Naive thymus-derived CD4-positive, alpha-beta T cell (primary cell): ENCODE results near the gene BPHL. TPM values are rescaled to one million over a fixed set of nuclear protein-coding genes. Genes with fewer than 3 reads are reported as not detected.
A peak's percentile ranks its signal among the peaks of the same experiment; 100 is the strongest.

Source experiments
- ATAC-seq: fragments of 150-1000 bp; cut with Tn5 transposase; 2 replicates; pipeline ENCODE4 v1.10.0; 2021; ENCODE audit warnings: mild to moderate bottlenecking, moderate library complexity
- CTCF ChIA-PET: fragments of 350-600 bp; sonication (Branson Sonifier 250); formaldehyde crosslinking; loops from one replicate; lab custom pipeline; 2021; ENCODE audit warnings: antibody characterized with exemption; lab: Charles Lee
- POLR2A ChIA-PET: fragments of 350-600 bp; sonication (Branson Sonifier 250); formaldehyde crosslinking; loops from one replicate; lab custom pipeline; 2021; ENCODE audit warnings: antibody characterized with exemption, inconsistent platforms; lab: Charles Lee
- DNase-seq, 9 donors: peaks; one replicate each; pipeline versions ENCODE4 v3.0.0 to v3.0.0-alpha.2; 2020 to 2022; ENCODE audit warnings: mixed read lengths in 1 of 9
- H3K27ac ChIP-seq: one replicate; pipeline ENCODE4 v1.7.0; 2013; ENCODE audit warnings: mild to moderate bottlenecking, low read depth, low read length, moderate library complexity
- H3K27me3 ChIP-seq, 2 donors: one replicate each; pipeline ENCODE4 v1.7.0; 2013; ENCODE audit warnings: low read length in 2 of 2, mild to moderate bottlenecking in 2 of 2, moderate library complexity in 2 of 2; ENCODE audit not compliant: control insufficient read depth in 2 of 2, insufficient read depth in 2 of 2
- H3K36me3 ChIP-seq, 3 experiments: 1 replicate in 2 of 3; 2 replicates in 1 of 3; pipeline ENCODE4 v1.7.0; 2013; ENCODE audit warnings: low read length in 3 of 3, mild to moderate bottlenecking in 3 of 3, moderate library complexity in 1 of 3; ENCODE audit not compliant: insufficient read depth in 3 of 3, control insufficient read depth in 2 of 3
- H3K4me1 ChIP-seq, 2 donors: one replicate each; pipeline ENCODE4 v1.7.0; 2013; ENCODE audit warnings: low read length in 2 of 2, mild to moderate bottlenecking in 2 of 2, moderate library complexity in 1 of 2; ENCODE audit not compliant: control insufficient read depth in 2 of 2, insufficient read depth in 2 of 2
- H3K4me3 ChIP-seq: 2 replicates; pipeline ENCODE4 v1.7.0; 2013; ENCODE audit warnings: mild to moderate bottlenecking, low read length
- H3K9me3 ChIP-seq, 3 experiments: 1 replicate in 2 of 3; 2 replicates in 1 of 3; pipeline ENCODE4 v1.7.0; 2013; ENCODE audit warnings: low read length in 3 of 3; ENCODE audit not compliant: control insufficient read depth in 2 of 3
- H3K27ac Mint-ChIP-seq, 9 donors: one replicate each; pipeline ENCODE4 v1.8.0; 2020 to 2022; ENCODE audit warnings: mixed read lengths in 9 of 9, mild to moderate bottlenecking in 8 of 9, moderate library complexity in 5 of 9, inconsistent platforms in 2 of 9
- H3K27me3 Mint-ChIP-seq, 5 donors: one replicate each; pipeline ENCODE4 v1.8.0; 2021 to 2022; ENCODE audit warnings: mixed read lengths in 5 of 5, mild to moderate bottlenecking in 1 of 5
- H3K36me3 Mint-ChIP-seq, 5 donors: one replicate each; pipeline ENCODE4 v1.8.0; 2020 to 2022; ENCODE audit warnings: mixed read lengths in 5 of 5, mild to moderate bottlenecking in 3 of 5, inconsistent platforms in 1 of 5
- H3K4me1 Mint-ChIP-seq, 7 donors: one replicate each; pipeline ENCODE4 v1.8.0; 2020 to 2022; ENCODE audit warnings: mixed read lengths in 7 of 7, mild to moderate bottlenecking in 3 of 7, inconsistent platforms in 1 of 7
- H3K4me3 Mint-ChIP-seq, 10 donors: one replicate each; pipeline ENCODE4 v1.8.0; 2020 to 2022; ENCODE audit warnings: mild to moderate bottlenecking in 10 of 10, mixed read lengths in 10 of 10, moderate library complexity in 6 of 10, inconsistent platforms in 2 of 10
- H3K9me3 Mint-ChIP-seq, 11 donors: one replicate each; pipeline ENCODE4 v1.8.0; 2020 to 2022; ENCODE audit warnings: mixed read lengths in 11 of 11, mild to moderate bottlenecking in 4 of 11, inconsistent platforms in 1 of 11, moderate library complexity in 1 of 11
- intact Hi-C, 2 donors: fragments of 100-400 bp; cut with micrococcal nuclease; formaldehyde crosslinking; loops; one replicate each; pipeline ENCODE4 v1.15.1; 2023
- polyA plus RNA-seq, 2 donors: library from polyadenylated mRNA; unstranded; fragments of 300-500 nt; fragmentation: Illumina TruSeq; gene quantifications; one replicate each; pipeline ENCODE4 v1.2.3, GENCODE V29; 2021
- total RNA-seq, 6 experiments: library from RNA in 5 of 6; stranded (reverse) in 5 of 6; gene quantifications; 1 replicate in 5 of 6; 2 replicates in 1 of 6; pipeline ENCODE4 v1.2.3 and lab custom pipeline; 2021 to 2026

The BPHL gene
- total and polyA plus RNA-seq, 7 experiments from 2014 or later = 7.9 to 18.0 (median 9.6) TPM

- Histone ChIP-seq H3K27ac (no peak overlapping the region), H3K4me3 (no peak overlapping the region), H3K36me3 (peaks cover 0 to 38% (median 0%) of the 10 kb centered on the region in 3 experiments), H3K4me1 (no peaks in the 10 kb centered on the region), H3K9me3 (no peaks in the 10 kb centered on the region), H3K27me3 (no peaks in the 10 kb centered on the region)
- Mint-ChIP-seq H3K36me3 (peaks cover 2 to 52% (median 28%) of the 10 kb centered on the region in 5 donors), H3K27ac (no peak overlapping the region), H3K4me1 (peaks cover 0 to 6% (median 0%) of the 10 kb centered on the region in 7 donors), H3K4me3 (no peak overlapping the region), H3K9me3 (peaks cover 0 to 2% (median 0%) of the 10 kb centered on the region in 11 donors), H3K27me3 (no peaks in the 10 kb centered on the region)
- intact Hi-C loops = loop anchor here in 1 of 2 donors (5.0 kb wide), 1 partner anchor 90 kb away; no protein-coding TSS in a partner anchor
- ATAC-seq = no peak
- ChIA-PET POLR2A (no interaction called here), CTCF (no interaction called here)
- no peak for DNase-seq
Measured at GRCh38 chr6:3142536-3142935, 24.0 kb downstream of the BPHL start.

DNA sequence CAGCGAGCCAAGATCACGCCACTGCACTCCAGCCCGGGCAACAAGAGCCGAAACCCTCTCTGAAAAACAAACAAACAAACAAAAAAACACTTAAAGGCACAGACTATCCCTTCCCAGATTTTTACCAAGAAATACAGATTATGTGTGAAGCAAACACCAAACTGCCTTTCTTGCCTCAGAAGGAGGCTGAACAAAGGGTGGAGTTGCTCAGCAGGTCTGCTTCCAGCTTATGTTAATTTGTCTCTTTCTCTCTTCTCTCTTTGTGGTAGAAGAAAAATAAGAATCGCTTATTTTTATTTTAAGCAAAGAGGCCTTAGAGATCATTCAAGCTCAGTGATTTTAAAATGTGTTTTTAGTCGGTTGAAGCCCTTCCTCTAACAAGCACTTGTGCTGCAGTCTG, 24.6 kb downstream of the BPHL start:
- peaks cover 0 to 4% (median 0%) of the 10 kb centered on the region in 11 donors for H3K9me3 Mint-ChIP-seq

GRCh38 chr6:3144571-3144970, 26.1 kb downstream of the BPHL start:
- POLR2A ChIA-PET = interaction anchor here (0.5 kb wide), 1 partner anchor 211 kb away, joined by 3 read pairs; no protein-coding TSS in a partner anchor
- Histone ChIP-seq H3K4me3 (no peak overlapping the region), H3K36me3 (peaks cover 0 to 24% (median 0%) of the 10 kb centered on the region in 3 experiments), H3K4me1 (no peaks in the 10 kb centered on the region), H3K27me3 (no peaks in the 10 kb centered on the region), H3K27ac (no peak overlapping the region), H3K9me3 (no peaks in the 10 kb centered on the region)
- no peak for DNase-seq
- Mint-ChIP-seq H3K27me3 (no peaks in the 10 kb centered on the region), H3K4me1 (peaks cover 0 to 6% (median 0%) of the 10 kb centered on the region in 7 donors), H3K4me3 (no peak overlapping the region), H3K36me3 (peaks cover 4 to 45% (median 19%) of the 10 kb centered on the region in 5 donors), H3K9me3 (peaks cover 0 to 4% (median 0%) of the 10 kb centered on the region in 11 donors), H3K27ac (no peak overlapping the region)
- no peak for ATAC-seq
- CTCF ChIA-PET = no interaction called here
- intact Hi-C loops = loop anchor here in 1 of 2 donors (5.0 kb wide), 1 partner anchor 88 kb away; no protein-coding TSS in a partner anchor

More for the DNA sequence above, 24.6 kb downstream of the BPHL start:
- Histone ChIP-seq H3K27ac (no peak overlapping the region), H3K4me3 (no peak overlapping the region), H3K4me1 (no peaks in the 10 kb centered on the region), H3K9me3 (no peaks in the 10 kb centered on the region), H3K36me3 (peaks cover 0 to 33% (median 0%) of the 10 kb centered on the region in 3 experiments), H3K27me3 (no peaks in the 10 kb centered on the region)
- no peak for ATAC-seq
- H3K4me1 Mint-ChIP-seq = peaks cover 0 to 6% (median 0%) of the 10 kb centered on the region in 7 donors
- H3K4me3 Mint-ChIP-seq = no peak overlapping the region
- no peak for DNase-seq
- intact Hi-C loops = loop anchor here in 1 of 2 donors (5.0 kb wide), 1 partner anchor 89 kb away; no protein-coding TSS in a partner anchor
- ChIA-PET CTCF (no interaction called here), POLR2A (interaction anchor here (0.6 kb wide), 1 partner anchor 1196 kb away, joined by 3 read pairs; no protein-coding TSS in a partner anchor)
- no peak overlapping the region for H3K27ac Mint-ChIP-seq
- H3K27me3 Mint-ChIP-seq = no peaks in the 10 kb centered on the region
- H3K36me3 Mint-ChIP-seq = peaks cover 4 to 54% (median 29%) of the 10 kb centered on the region in 5 donors

DNA sequence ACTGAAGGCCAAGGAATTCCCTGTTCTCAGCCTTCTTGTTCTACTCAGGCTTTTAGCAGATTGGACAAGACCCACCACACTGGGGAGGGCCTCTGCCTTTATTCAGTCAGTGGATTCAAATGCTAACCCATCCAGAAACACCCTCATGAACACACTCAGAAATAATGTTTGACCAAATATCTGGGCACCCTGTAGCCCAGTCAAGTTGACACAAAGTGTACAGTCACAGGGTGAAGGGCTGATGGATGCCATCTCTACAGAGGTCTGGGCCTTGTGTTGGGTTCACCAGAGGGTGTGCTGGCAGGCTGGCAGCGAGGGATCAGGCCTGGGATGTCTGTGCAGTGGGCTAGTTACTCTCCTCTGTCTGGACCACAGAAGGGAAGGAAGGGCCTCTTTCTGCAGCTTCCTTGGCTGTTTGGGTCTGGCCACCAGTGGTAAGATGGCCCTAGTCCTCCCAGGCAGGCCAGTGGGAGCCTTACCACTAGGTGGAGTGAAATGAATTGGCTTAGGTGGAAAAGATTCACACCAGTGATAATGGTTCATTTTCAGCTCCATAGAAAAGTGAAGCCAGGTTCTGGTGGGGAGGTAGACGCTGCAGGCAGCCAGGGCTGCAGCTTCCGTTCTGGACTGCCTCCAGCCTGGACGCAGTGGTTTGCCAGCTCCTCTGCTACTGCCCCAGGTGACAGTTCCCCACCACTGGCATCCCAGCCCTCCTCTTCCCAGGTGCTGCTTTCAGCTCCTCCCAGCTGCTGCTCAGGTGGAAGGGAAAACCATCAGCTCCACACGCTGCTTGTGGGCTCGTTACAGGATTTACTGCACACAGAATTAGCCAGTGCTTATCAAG, 29.6 kb downstream of the BPHL start:
- ATAC-seq = no peak
- Mint-ChIP-seq H3K36me3 (peaks cover 4 to 25% (median 15%) of the 10 kb centered on the region in 5 donors), H3K27ac (no peak overlapping the region), H3K4me3 (no peak overlapping the region), H3K9me3 (peaks cover 0 to 4% (median 0%) of the 10 kb centered on the region in 11 donors), H3K27me3 (no peaks in the 10 kb centered on the region), H3K4me1 (peaks cover 0 to 6% (median 0%) of the 10 kb centered on the region in 7 donors)
- POLR2A ChIA-PET = interaction anchor here (0.5 kb wide), 1 partner anchor 82 kb away, joined by 7 read pairs; no protein-coding TSS in a partner anchor
- Histone ChIP-seq H3K4me1 (no peaks in the 10 kb centered on the region), H3K27ac (no peak overlapping the region), H3K4me3 (no peak overlapping the region), H3K9me3 (no peaks in the 10 kb centered on the region), H3K27me3 (no peaks in the 10 kb centered on the region), H3K36me3 (peaks cover 0 to 4% (median 0%) of the 10 kb centered on the region in 3 experiments)
- CTCF ChIA-PET = no interaction called here
- intact Hi-C loops = no loop called here
- DNase-seq = no peak

- peaks cover 1 to 7% (median 4%) of the 10 kb centered on the region in 7 donors for H3K4me1 Mint-ChIP-seq
- no peak for DNase-seq
- CTCF ChIA-PET = no interaction called here
Measured at GRCh38 chr6:3151691-3152090, 33.2 kb downstream of the BPHL start.

GRCh38 chr6:3152689-3153088, 34.2 kb downstream of the BPHL start:
- peak overlapping the region in 1 of 9 donors; percentile 23 for H3K27ac Mint-ChIP-seq
- peaks cover 0 to 18% (median 4%) of the 10 kb centered on the region in 5 donors for H3K27me3 Mint-ChIP-seq
- Histone ChIP-seq H3K4me1 (peaks cover 0 to 2% of the 10 kb centered on the region in 2 donors), H3K4me3 (no peak overlapping the region), H3K27me3 (no peaks in the 10 kb centered on the region), H3K27ac (no peak overlapping the region), H3K36me3 (peaks cover 0 to 4% (median 0%) of the 10 kb centered on the region in 3 experiments), H3K9me3 (no peaks in the 10 kb centered on the region)
- peaks cover 0 to 10% (median 5%) of the 10 kb centered on the region in 5 donors for H3K36me3 Mint-ChIP-seq
- intact Hi-C loops = no loop called here
- H3K9me3 Mint-ChIP-seq = peaks cover 0 to under 1% (median 0%) of the 10 kb centered on the region in 11 donors
- DNase-seq (no peak), ATAC-seq (no peak)
- no peak overlapping the region for H3K4me3 Mint-ChIP-seq
- peaks cover 4 to 9% (median 6%) of the 10 kb centered on the region in 7 donors for H3K4me1 Mint-ChIP-seq
- ChIA-PET POLR2A (interaction anchor here (0.7 to 1.0 kb wide), 3 partner anchors 13 to 71 kb away, joined by 3 to 6 read pairs (median 4); no protein-coding TSS in a partner anchor), CTCF (interaction anchor here (0.6 kb wide), 1 partner anchor 556 kb away, joined by 3 read pairs; no protein-coding TSS in a partner anchor)

More at GRCh38 chr6:3151691-3152090, 33.2 kb downstream of the BPHL start:
- no peaks in the 10 kb centered on the region for H3K4me1 ChIP-seq
- no peaks in the 10 kb centered on the region for H3K9me3 ChIP-seq
- peak overlapping the region in 1 of 9 donors; percentile 28 for H3K27ac Mint-ChIP-seq
- H3K27ac ChIP-seq = no peak overlapping the region
- H3K36me3 ChIP-seq = peaks cover 0 to 4% (median 0%) of the 10 kb centered on the region in 3 experiments
- H3K27me3 ChIP-seq = no peaks in the 10 kb centered on the region
- POLR2A ChIA-PET = interaction anchor here (0.5 kb wide), 1 partner anchor 79 kb away, joined by 3 read pairs; no protein-coding TSS in a partner anchor
- no peak for ATAC-seq
- no peak overlapping the region for H3K4me3 Mint-ChIP-seq
- intact Hi-C loops = no loop called here
- peaks cover 0 to 15% (median 4%) of the 10 kb centered on the region in 5 donors for H3K27me3 Mint-ChIP-seq
- H3K36me3 Mint-ChIP-seq = peaks cover 4 to 16% (median 10%) of the 10 kb centered on the region in 5 donors
- peaks cover 0 to 4% (median 0%) of the 10 kb centered on the region in 11 donors for H3K9me3 Mint-ChIP-seq
- H3K4me3 ChIP-seq = no peak overlapping the region
